ENCODE measurements around the gene EIF4G2. TPM values are rescaled to one million over a fixed set of nuclear protein-coding genes. Genes with fewer than 3 reads are reported as not detected.
"Not testable (repeated sequence)": the region's sequence is repeated elsewhere in the genome, so short reads cannot be mapped to it uniquely, and the experiment has no call there.

Gene EIF4G2
- total and polyA plus RNA-seq, 3 experiments from 2014 or later: 547 to 1,609 (median 1,516) TPM

GRCh38 chr11:10846660-10847059 is 37.9 kb upstream of the EIF4G2 start:
- H3K4me1 Mint-ChIP-seq: peaks cover 11 to 20% (median 14%) of the 10 kb centered on the region in 3 donors
- no peak overlapping the region for H3K27ac ChIP-seq (ENCODE audit: low read depth, low read length)
- H3K27me3 ChIP-seq (ENCODE audit: insufficient read depth, low read length, poor library complexity, severe bottlenecking): no peaks in the 10 kb centered on the region
- H3K4me3 Mint-ChIP-seq: no peak overlapping the region
- H3K27ac Mint-ChIP-seq: peak overlapping the region in 6 of 8 donors; percentile 36 to 93 (median 62)
- no peaks in the 10 kb centered on the region for H3K9me3 ChIP-seq (ENCODE audit: low read length)
- H3K4me1 ChIP-seq (ENCODE audit: insufficient read depth, low read length): no peaks in the 10 kb centered on the region
- peaks cover 0 to 7% (median 2%) of the 10 kb centered on the region in 3 donors for H3K36me3 Mint-ChIP-seq
- H3K9me3 Mint-ChIP-seq: no peaks in the 10 kb centered on the region
- POLR2A ChIA-PET: no interaction called here
- CTCF ChIA-PET: interaction anchor here (2.0 kb wide), 1 partner anchor 54 kb away, joined by 5 read pairs; no protein-coding TSS in a partner anchor
- H3K36me3 ChIP-seq (ENCODE audit: insufficient read depth, low read length): no peaks in the 10 kb centered on the region
- H3K4me3 ChIP-seq (ENCODE audit: low read length): no peak overlapping the region
- DNase-seq: no peak
- no peaks in the 10 kb centered on the region for H3K27me3 Mint-ChIP-seq

- CTCF ChIA-PET: no interaction called here
- H3K27me3 ChIP-seq (ENCODE audit: insufficient read depth, low read length, poor library complexity, severe bottlenecking): no peaks in the 10 kb centered on the region
- POLR2A ChIA-PET: no interaction called here
- Mint-ChIP-seq H3K36me3 (peaks cover 0 to 3% (median 2%) of the 10 kb centered on the region in 3 donors), H3K4me3 (no peak overlapping the region), H3K9me3 (no peaks in the 10 kb centered on the region), H3K27me3 (no peaks in the 10 kb centered on the region), H3K4me1 (peaks cover 11 to 21% (median 14%) of the 10 kb centered on the region in 3 donors), H3K27ac (peak overlapping the region in 1 of 8 donors; percentile 93)
- H3K27ac ChIP-seq (ENCODE audit: low read depth, low read length): no peak overlapping the region
- H3K36me3 ChIP-seq (ENCODE audit: insufficient read depth, low read length): no peaks in the 10 kb centered on the region
- no peaks in the 10 kb centered on the region for H3K4me1 ChIP-seq (ENCODE audit: insufficient read depth, low read length)
- H3K4me3 ChIP-seq (ENCODE audit: low read length): no peak overlapping the region
- DNase-seq: no peak
- H3K9me3 ChIP-seq (ENCODE audit: low read length): no peaks in the 10 kb centered on the region
These were observed 36.9 kb upstream of the EIF4G2 start for GRCh38 chr11:10845589-10845988.

GRCh38 chr11:10844796-10845195 is 36.1 kb upstream of the EIF4G2 start:
- Histone ChIP-seq H3K9me3 (ENCODE audit: low read length) (no peaks in the 10 kb centered on the region), H3K27ac (ENCODE audit: low read depth, low read length) (no peak overlapping the region), H3K36me3 (ENCODE audit: insufficient read depth, low read length) (no peaks in the 10 kb centered on the region), H3K4me3 (ENCODE audit: low read length) (no peak overlapping the region), H3K4me1 (ENCODE audit: insufficient read depth, low read length) (no peaks in the 10 kb centered on the region), H3K27me3 (ENCODE audit: insufficient read depth, low read length, poor library complexity, severe bottlenecking) (no peaks in the 10 kb centered on the region)
- Mint-ChIP-seq H3K36me3 (peaks cover 0 to 2% (median 0%) of the 10 kb centered on the region in 3 donors), H3K4me1 (peaks cover 11 to 16% (median 14%) of the 10 kb centered on the region in 3 donors), H3K9me3 (no peaks in the 10 kb centered on the region), H3K27ac (no peak overlapping the region), H3K4me3 (no peak overlapping the region), H3K27me3 (no peaks in the 10 kb centered on the region)
- POLR2A ChIA-PET: no interaction called here
- CTCF ChIA-PET: no interaction called here
- DNase-seq: no peak

- H3K27ac Mint-ChIP-seq: no peak overlapping the region
- no peaks in the 10 kb centered on the region for H3K9me3 Mint-ChIP-seq
- Histone ChIP-seq H3K36me3 (ENCODE audit: insufficient read depth, low read length) (no peaks in the 10 kb centered on the region), H3K27me3 (ENCODE audit: insufficient read depth, low read length, poor library complexity, severe bottlenecking) (no peaks in the 10 kb centered on the region), H3K4me1 (ENCODE audit: insufficient read depth, low read length) (no peaks in the 10 kb centered on the region), H3K9me3 (ENCODE audit: low read length) (no peaks in the 10 kb centered on the region), H3K4me3 (ENCODE audit: low read length) (no peak overlapping the region), H3K27ac (ENCODE audit: low read depth, low read length) (no peak overlapping the region)
- H3K4me1 Mint-ChIP-seq: peaks cover 11 to 16% (median 14%) of the 10 kb centered on the region in 3 donors
- no peak overlapping the region for H3K4me3 Mint-ChIP-seq
- no peaks in the 10 kb centered on the region for H3K27me3 Mint-ChIP-seq
- DNase-seq: no peak
- ChIA-PET POLR2A (no interaction called here), CTCF (no interaction called here)
- peaks cover 0 to 2% (median 0%) of the 10 kb centered on the region in 3 donors for H3K36me3 Mint-ChIP-seq
These were observed 35.6 kb upstream of the EIF4G2 start for GRCh38 chr11:10844356-10844755.

GRCh38 chr11:10838881-10839280 is 30.2 kb upstream of the EIF4G2 start:
- H3K27me3 Mint-ChIP-seq: no peaks in the 10 kb centered on the region
- ChIA-PET CTCF (interaction anchor here (0.8 to 2.5 kb wide), 3 partner anchors 15 to 46 kb away, joined by 3 to 9 read pairs (median 4); no protein-coding TSS in a partner anchor), POLR2A (interaction anchor here (0.6 to 3.0 kb wide), 2 partner anchors 22 to 30 kb away, joined by 4 to 8 read pairs; partner anchors contain the start of gene EIF4G2)
- Histone ChIP-seq H3K4me3 (ENCODE audit: low read length) (no peak overlapping the region), H3K36me3 (ENCODE audit: insufficient read depth, low read length) (no peaks in the 10 kb centered on the region), H3K4me1 (ENCODE audit: insufficient read depth, low read length) (no peaks in the 10 kb centered on the region), H3K27me3 (ENCODE audit: insufficient read depth, low read length, poor library complexity, severe bottlenecking) (no peaks in the 10 kb centered on the region), H3K27ac (ENCODE audit: low read depth, low read length) (no peak overlapping the region), H3K9me3 (ENCODE audit: low read length) (no peaks in the 10 kb centered on the region)
- H3K36me3 Mint-ChIP-seq: no peaks in the 10 kb centered on the region
- H3K27ac Mint-ChIP-seq: no peak overlapping the region
- no peak overlapping the region for H3K4me3 Mint-ChIP-seq
- H3K9me3 Mint-ChIP-seq: no peaks in the 10 kb centered on the region
- peaks cover 0 to 4% (median 2%) of the 10 kb centered on the region in 3 donors for H3K4me1 Mint-ChIP-seq
- DNase-seq: no peak

- CTCF ChIA-PET: interaction anchor here (2.5 kb wide), 1 partner anchor 45 kb away, joined by 9 read pairs; no protein-coding TSS in a partner anchor
- H3K27ac Mint-ChIP-seq: no peak overlapping the region
- H3K36me3 ChIP-seq (ENCODE audit: insufficient read depth, low read length): no peaks in the 10 kb centered on the region
- H3K9me3 ChIP-seq (ENCODE audit: low read length): no peaks in the 10 kb centered on the region
- no peak for DNase-seq
- H3K36me3 Mint-ChIP-seq: no peaks in the 10 kb centered on the region
- H3K27ac ChIP-seq (ENCODE audit: low read depth, low read length): no peak overlapping the region
- H3K4me1 ChIP-seq (ENCODE audit: insufficient read depth, low read length): no peaks in the 10 kb centered on the region
- no peak overlapping the region for H3K4me3 Mint-ChIP-seq
- H3K9me3 Mint-ChIP-seq: no peaks in the 10 kb centered on the region
- no peak overlapping the region for H3K4me3 ChIP-seq (ENCODE audit: low read length)
- POLR2A ChIA-PET: interaction anchor here (0.7 to 3.0 kb wide), 2 partner anchors 10 to 29 kb away, joined by 3 to 8 read pairs; partner anchors contain the start of gene EIF4G2
- H3K27me3 Mint-ChIP-seq: no peaks in the 10 kb centered on the region
- H3K27me3 ChIP-seq (ENCODE audit: insufficient read depth, low read length, poor library complexity, severe bottlenecking): no peaks in the 10 kb centered on the region
- H3K4me1 Mint-ChIP-seq: peaks cover 0 to 4% (median 0%) of the 10 kb centered on the region in 3 donors
These were observed 29.4 kb upstream of the EIF4G2 start for GRCh38 chr11:10838083-10838482.

- H3K36me3 Mint-ChIP-seq; H3K27ac ChIP-seq (ENCODE audit: low read depth, low read length); H3K27me3 ChIP-seq (ENCODE audit: insufficient read depth, low read length, poor library complexity, severe bottlenecking); CTCF ChIA-PET; DNase-seq; H3K27ac Mint-ChIP-seq; H3K36me3 ChIP-seq (ENCODE audit: insufficient read depth, low read length); H3K4me1 ChIP-seq (ENCODE audit: insufficient read depth, low read length); H3K9me3 Mint-ChIP-seq; H3K27me3 Mint-ChIP-seq; H3K9me3 ChIP-seq (ENCODE audit: low read length); POLR2A ChIA-PET; H3K4me1 Mint-ChIP-seq; H3K4me3 ChIP-seq (ENCODE audit: low read length); H3K4me3 Mint-ChIP-seq: not testable (repeated sequence)
These were observed 28.2 kb upstream of the EIF4G2 start for GRCh38 chr11:10836884-10837283.

- H3K27ac ChIP-seq (ENCODE audit: low read depth, low read length): no peak overlapping the region
- Mint-ChIP-seq H3K27me3 (peaks cover 0 to 3% of the 10 kb centered on the region in 2 donors), H3K4me1 (peaks cover 0 to 4% (median 4%) of the 10 kb centered on the region in 3 donors), H3K27ac (no peak overlapping the region), H3K9me3 (no peaks in the 10 kb centered on the region), H3K36me3 (peaks cover 0 to 15% (median 4%) of the 10 kb centered on the region in 3 donors), H3K4me3 (no peak overlapping the region)
- no peaks in the 10 kb centered on the region for H3K27me3 ChIP-seq (ENCODE audit: insufficient read depth, low read length, poor library complexity, severe bottlenecking)
- POLR2A ChIA-PET: no interaction called here
- H3K36me3 ChIP-seq (ENCODE audit: insufficient read depth, low read length): no peaks in the 10 kb centered on the region
- H3K4me3 ChIP-seq (ENCODE audit: low read length): no peak overlapping the region
- no peaks in the 10 kb centered on the region for H3K9me3 ChIP-seq (ENCODE audit: low read length)
- no peak for DNase-seq
- CTCF ChIA-PET: no interaction called here
- H3K4me1 ChIP-seq (ENCODE audit: insufficient read depth, low read length): no peaks in the 10 kb centered on the region
These were observed 20.4 kb upstream of the EIF4G2 start for GRCh38 chr11:10829139-10829538.

Data from CD8-positive, alpha-beta memory T cell (primary cell).